CD4-positive, CD25-positive, alpha-beta regulatory T cell (primary cell): ENCODE measurements around the gene PAFAH1B1. TPM values are rescaled to one million over a fixed set of nuclear protein-coding genes. Genes with fewer than 3 reads are reported as not detected.
A peak's percentile ranks its signal among the peaks of the same experiment; 100 is the strongest.

Source experiments
- ATAC-seq, 2 donors: fragments of 150-1000 bp; cut with Tn5 transposase; one replicate each; pipeline ENCODE4 v1.10.0; 2021; ENCODE audit warnings: low read depth in 2 of 2, moderate number of reproducible peaks in 2 of 2, moderate library complexity in 1 of 2
- DNase-seq, 3 donors: peaks; one replicate each; pipeline versions ENCODE4 v3.0.0 to v3.0.0-alpha.2; 2012 to 2022; ENCODE audit warnings: mixed read lengths in 1 of 3
- H3K27ac ChIP-seq: one replicate; pipeline ENCODE4 v1.7.0; 2013; ENCODE audit warnings: mild to moderate bottlenecking, low read length; ENCODE audit not compliant: insufficient read depth, poor library complexity, severe bottlenecking
- H3K27me3 ChIP-seq: one replicate; pipeline ENCODE4 v1.7.0; 2013; ENCODE audit warnings: low read length; ENCODE audit not compliant: control insufficient read depth, insufficient read depth
- H3K36me3 ChIP-seq: one replicate; pipeline ENCODE4 v1.7.0; 2013; ENCODE audit warnings: mild to moderate bottlenecking, low read length, moderate library complexity; ENCODE audit not compliant: control insufficient read depth, insufficient read depth
- H3K4me1 ChIP-seq: 2 replicates; pipeline ENCODE4 v1.7.0; 2013; ENCODE audit warnings: mild to moderate bottlenecking, low read length; ENCODE audit not compliant: insufficient read depth, control insufficient read depth, poor library complexity, severe bottlenecking
- H3K4me3 ChIP-seq: one replicate; pipeline ENCODE4 v1.7.0; 2013; ENCODE audit warnings: low read depth, mild to moderate bottlenecking, low read length, moderate library complexity
- H3K9me3 ChIP-seq, 2 experiments: 1 replicate in 1 of 2; 2 replicates in 1 of 2; pipeline ENCODE4 v1.7.0; 2013; ENCODE audit warnings: low read length in 2 of 2, mild to moderate bottlenecking in 1 of 2, moderate library complexity in 1 of 2; ENCODE audit not compliant: control insufficient read depth in 2 of 2
- H3K27ac Mint-ChIP-seq, 3 donors: one replicate each; pipeline ENCODE4 v1.8.0; 2020 to 2022; ENCODE audit warnings: mild to moderate bottlenecking in 3 of 3, mixed read lengths in 3 of 3, moderate library complexity in 2 of 3
- H3K27me3 Mint-ChIP-seq: one replicate; pipeline ENCODE4 v1.8.0; 2022; ENCODE audit warnings: mild to moderate bottlenecking, mixed read lengths
- H3K36me3 Mint-ChIP-seq: one replicate; pipeline ENCODE4 v1.8.0; 2020; ENCODE audit warnings: mixed read lengths
- H3K4me1 Mint-ChIP-seq, 4 donors: one replicate each; pipeline ENCODE4 v1.8.0; 2020 to 2022; ENCODE audit warnings: mixed read lengths in 4 of 4, mild to moderate bottlenecking in 1 of 4
- H3K4me3 Mint-ChIP-seq, 4 donors: one replicate each; pipeline ENCODE4 v1.8.0; 2020 to 2022; ENCODE audit warnings: mild to moderate bottlenecking in 4 of 4, mixed read lengths in 4 of 4, moderate library complexity in 3 of 4
- H3K9me3 Mint-ChIP-seq, 7 donors: one replicate each; pipeline ENCODE4 v1.8.0; 2020 to 2022; ENCODE audit warnings: mixed read lengths in 7 of 7, mild to moderate bottlenecking in 3 of 7, moderate library complexity in 2 of 7
- polyA plus RNA-seq, 4 donors: library from polyadenylated mRNA; unstranded; fragments of 300-500 nt; fragmentation: Illumina TruSeq; gene quantifications; one replicate each; pipeline ENCODE4 v1.2.3, GENCODE V29; 2021
- total RNA-seq: library from RNA; stranded (reverse); gene quantifications from one replicate; pipeline ENCODE4 v1.2.3, GENCODE V29; 2022

PAFAH1B1 gene
- total and polyA plus RNA-seq, 5 donors from 2014 or later: 20.6 to 174 (median 33.6) TPM

- Histone ChIP-seq H3K36me3 (no peaks in the 10 kb centered on the region), H3K27ac (peak overlapping the region; percentile 98), H3K4me3 (peak overlapping the region; percentile 98), H3K27me3 (no peaks in the 10 kb centered on the region), H3K4me1 (peaks cover 57% of the 10 kb centered on the region), H3K9me3 (no peaks in the 10 kb centered on the region)
- DNase-seq: peak in 1 of 3 donors; percentile 10
- H3K4me3 Mint-ChIP-seq: peak overlapping the region; percentile 93 to 100 (median 96)
- no peaks in the 10 kb centered on the region for H3K27me3 Mint-ChIP-seq
- no peaks in the 10 kb centered on the region for H3K36me3 Mint-ChIP-seq
- ATAC-seq: no peak
- H3K27ac Mint-ChIP-seq: peak overlapping the region in 2 of 3 donors; percentile 46 to 67
- H3K4me1 Mint-ChIP-seq: peaks cover 27 to 51% (median 42%) of the 10 kb centered on the region in 4 donors
- H3K9me3 Mint-ChIP-seq: peaks cover 0 to 1% (median 0%) of the 10 kb centered on the region in 7 donors
Observed at GRCh38 chr17:2595716-2596115, 2.3 kb downstream of the PAFAH1B1 start.

GRCh38 chr17:2598166-2598565 lies 4.7 kb downstream of the PAFAH1B1 start:
- no peaks in the 10 kb centered on the region for H3K9me3 ChIP-seq
- Mint-ChIP-seq H3K27ac (no peak overlapping the region), H3K4me1 (peaks cover 38 to 70% (median 49%) of the 10 kb centered on the region in 4 donors), H3K27me3 (no peaks in the 10 kb centered on the region), H3K4me3 (peak overlapping the region; percentile 36 to 80 (median 54)), H3K36me3 (no peaks in the 10 kb centered on the region), H3K9me3 (no peaks in the 10 kb centered on the region)
- no peak for DNase-seq
- peaks cover 73% of the 10 kb centered on the region for H3K4me1 ChIP-seq
- H3K27ac ChIP-seq: no peak overlapping the region
- H3K36me3 ChIP-seq: no peaks in the 10 kb centered on the region
- peak overlapping the region; percentile 64 for H3K4me3 ChIP-seq
- H3K27me3 ChIP-seq: no peaks in the 10 kb centered on the region
- ATAC-seq: no peak

- H3K36me3 ChIP-seq: peaks cover 6% of the 10 kb centered on the region
- Mint-ChIP-seq H3K4me3 (peak overlapping the region; percentile 29 to 67 (median 56)), H3K9me3 (no peaks in the 10 kb centered on the region), H3K36me3 (peaks cover 5% of the 10 kb centered on the region), H3K27me3 (no peaks in the 10 kb centered on the region), H3K4me1 (peaks cover 31 to 78% (median 50%) of the 10 kb centered on the region in 4 donors), H3K27ac (peak overlapping the region in 2 of 3 donors; percentile 56 to 72)
- no peak for DNase-seq
- H3K4me3 ChIP-seq: peak overlapping the region; percentile 38
- H3K9me3 ChIP-seq: no peaks in the 10 kb centered on the region
- no peak for ATAC-seq
- peak overlapping the region; percentile 18 for H3K27ac ChIP-seq
- H3K27me3 ChIP-seq: no peaks in the 10 kb centered on the region
- peaks cover 72% of the 10 kb centered on the region for H3K4me1 ChIP-seq
Observed at GRCh38 chr17:2602597-2603017, 9.2 kb downstream of the PAFAH1B1 start.

- Histone ChIP-seq H3K27ac (no peak overlapping the region), H3K9me3 (no peaks in the 10 kb centered on the region), H3K4me3 (peak overlapping the region; percentile 19), H3K4me1 (peaks cover 62% of the 10 kb centered on the region), H3K36me3 (peaks cover 8% of the 10 kb centered on the region), H3K27me3 (no peaks in the 10 kb centered on the region)
- H3K9me3 Mint-ChIP-seq: no peaks in the 10 kb centered on the region
- no peak for DNase-seq
- no peak for ATAC-seq
- peaks cover 8% of the 10 kb centered on the region for H3K36me3 Mint-ChIP-seq
- peaks cover 35 to 79% (median 47%) of the 10 kb centered on the region in 4 donors for H3K4me1 Mint-ChIP-seq
- H3K27me3 Mint-ChIP-seq: no peaks in the 10 kb centered on the region
- H3K4me3 Mint-ChIP-seq: peak overlapping the region in 1 of 4 donors; percentile 76
- H3K27ac Mint-ChIP-seq: no peak overlapping the region
Observed at GRCh38 chr17:2608350-2608913, 15.0 kb downstream of the PAFAH1B1 start.

- no peaks in the 10 kb centered on the region for H3K27me3 ChIP-seq
- H3K27me3 Mint-ChIP-seq: no peaks in the 10 kb centered on the region
- peaks cover 8% of the 10 kb centered on the region for H3K36me3 ChIP-seq
- H3K27ac ChIP-seq: peak overlapping the region; percentile 5
- ATAC-seq (no peak), DNase-seq (no peak)
- H3K36me3 Mint-ChIP-seq: peaks cover 8% of the 10 kb centered on the region
- H3K27ac Mint-ChIP-seq: no peak overlapping the region
- peak overlapping the region in 1 of 4 donors; percentile 76 for H3K4me3 Mint-ChIP-seq
- peaks cover 35 to 83% (median 48%) of the 10 kb centered on the region in 4 donors for H3K4me1 Mint-ChIP-seq
- no peaks in the 10 kb centered on the region for H3K9me3 ChIP-seq
- no peaks in the 10 kb centered on the region for H3K9me3 Mint-ChIP-seq
- H3K4me3 ChIP-seq: no peak overlapping the region
- H3K4me1 ChIP-seq: peaks cover 66% of the 10 kb centered on the region
Observed at GRCh38 chr17:2609091-2609490, 15.6 kb downstream of the PAFAH1B1 start.

- no peak overlapping the region for H3K27ac ChIP-seq
- Mint-ChIP-seq H3K4me3 (peak overlapping the region in 3 of 4 donors; percentile 19 to 38 (median 34)), H3K27me3 (no peaks in the 10 kb centered on the region), H3K27ac (peak overlapping the region in 2 of 3 donors; percentile 6 to 47), H3K36me3 (peaks cover 3% of the 10 kb centered on the region), H3K4me1 (peaks cover 35 to 82% (median 43%) of the 10 kb centered on the region in 4 donors), H3K9me3 (no peaks in the 10 kb centered on the region)
- no peaks in the 10 kb centered on the region for H3K9me3 ChIP-seq
- peaks cover 60% of the 10 kb centered on the region for H3K4me1 ChIP-seq
- ATAC-seq: no peak
- H3K36me3 ChIP-seq: peaks cover 5% of the 10 kb centered on the region
- no peak for DNase-seq
- no peaks in the 10 kb centered on the region for H3K27me3 ChIP-seq
- peak overlapping the region; percentile 40 for H3K4me3 ChIP-seq
Observed at GRCh38 chr17:2610195-2611175, 17.0 kb downstream of the PAFAH1B1 start.

GRCh38 chr17:2611627-2612026 lies 18.2 kb downstream of the PAFAH1B1 start:
- peaks cover 54% of the 10 kb centered on the region for H3K4me1 ChIP-seq
- DNase-seq (no peak), ATAC-seq (no peak)
- H3K9me3 Mint-ChIP-seq: no peaks in the 10 kb centered on the region
- H3K27me3 ChIP-seq: no peaks in the 10 kb centered on the region
- H3K9me3 ChIP-seq: no peaks in the 10 kb centered on the region
- H3K4me3 Mint-ChIP-seq: peak overlapping the region in 3 of 4 donors; percentile 36 to 72 (median 41)
- peaks cover 38 to 84% (median 47%) of the 10 kb centered on the region in 4 donors for H3K4me1 Mint-ChIP-seq
- H3K4me3 ChIP-seq: no peak overlapping the region
- peaks cover 5% of the 10 kb centered on the region for H3K36me3 ChIP-seq
- no peak overlapping the region for H3K27ac ChIP-seq
- peak overlapping the region in 1 of 3 donors; percentile 48 for H3K27ac Mint-ChIP-seq
- H3K27me3 Mint-ChIP-seq: no peaks in the 10 kb centered on the region
- peaks cover 7% of the 10 kb centered on the region for H3K36me3 Mint-ChIP-seq
